HepG2 (cell line): ENCODE data around the gene RPLP2. TPM values are rescaled to one million over a fixed set of nuclear protein-coding genes. Genes with fewer than 3 reads are reported as not detected.

Source experiments
- ATAC-seq: fragments of 200-7000 bp; cut with Tn5 transposase; 3 replicates; pipeline ENCODE4 v1.9.1; 2020; ENCODE audit warnings: mild to moderate bottlenecking, moderate library complexity
- BruUV-seq: library from RNA; stranded (reverse); fragments of 400-500 nt; replicated peaks from 2 replicates; lab custom pipeline; 2021; lab: Mats Ljungman, UMichigan
- CTCF ChIA-PET: fragments of 300-600 bp; formaldehyde crosslinking; extraction: SDS; loops from one replicate; lab custom pipeline; 2021; ENCODE audit warnings: low total read pairs, inconsistent platforms, low intra/inter-chr PET ratio; lab: Yijun Ruan, JAX
- POLR2A ChIA-PET: fragments of 350-600 bp; sonication (Branson Sonifier 250); formaldehyde crosslinking; loops from one replicate; lab custom pipeline; 2020; ENCODE audit warnings: antibody characterized with exemption, inconsistent platforms; lab: Yijun Ruan, JAX
- DNase-seq: peaks from one replicate; pipeline ENCODE4 v3.0.0-alpha.2; 2015; ENCODE audit warnings: low spot score
- FAIRE-seq: peaks from 3 replicates; lab custom pipeline; 2011; peaks lifted over from hg19 to GRCh38; lab: Jason Lieb, UNC
- H2AFZ ChIP-seq: one replicate; pipeline ENCODE4 v1.6.1; 2011; ENCODE audit warnings: low read length, inconsistent platforms
- H3K27ac ChIP-seq: fragments of 300-600 bp; 3 replicates; pipeline ENCODE4 v1.8.0; 2011; ENCODE audit warnings: mixed run types, mild to moderate bottlenecking, mixed read lengths, low read length, inconsistent platforms; ENCODE audit not compliant: insufficient read depth; ENCODE audit errors: extremely low read length
- H3K27me3 ChIP-seq, 2 experiments: fragments of 200-600 bp in 1 of 2; 2 replicates in 1 of 2; 3 replicates in 1 of 2; pipeline versions ENCODE4 v1.6.0 to v1.8.0; 2011; ENCODE audit warnings: low read length in 2 of 2, mild to moderate bottlenecking in 2 of 2, moderate library complexity in 2 of 2, inconsistent platforms in 1 of 2; ENCODE audit not compliant: insufficient read depth in 2 of 2, control insufficient read depth in 1 of 2
- H3K36me3 ChIP-seq, 2 experiments: fragments of 200-600 bp in 1 of 2; replicated peaks in 1 of 2; 2 replicates in 1 of 2; 3 replicates in 1 of 2; pipeline versions ENCODE4 v1.5.1 to v1.8.0; 2011; ENCODE audit warnings: low read length in 2 of 2, inconsistent platforms in 1 of 2; ENCODE audit not compliant: insufficient read depth in 2 of 2, control insufficient read depth in 1 of 2
- H3K4me1 ChIP-seq: 2 replicates; pipeline ENCODE4 v1.5.1; 2012; ENCODE audit warnings: low read length, inconsistent platforms; ENCODE audit not compliant: insufficient read depth
- H3K4me2 ChIP-seq: 2 replicates; pipeline ENCODE4 v1.6.0; 2011; ENCODE audit warnings: low read depth, low read length, inconsistent platforms
- H3K4me3 ChIP-seq, 3 experiments: fragments of 200-600 bp in 1 of 3; sonication (generic), shearing (Covaris generic) in 1 of 3; replicated peaks in 1 of 3; 2 replicates each; pipeline ENCODE4 v1.5.1; 2011 to 2016; ENCODE audit warnings: low read length in 3 of 3, inconsistent platforms in 2 of 3, low read depth in 2 of 3, mild to moderate bottlenecking in 2 of 3, control low read depth in 1 of 3, mixed read lengths in 1 of 3; ENCODE audit not compliant: insufficient read depth in 1 of 3
- H3K79me2 ChIP-seq: one replicate; pipeline ENCODE4 v1.6.1; 2011; ENCODE audit warnings: low read length, inconsistent platforms; ENCODE audit not compliant: insufficient read depth
- H3K9ac ChIP-seq: 2 replicates; pipeline ENCODE4 v1.6.0; 2011; ENCODE audit warnings: mild to moderate bottlenecking, low read depth, low read length, inconsistent platforms; ENCODE audit not compliant: insufficient read depth
- H3K9me3 ChIP-seq: 2 replicates; pipeline ENCODE4 v1.5.1; 2012; ENCODE audit warnings: mild to moderate bottlenecking, low read length
- H4K20me1 ChIP-seq: 2 replicates; pipeline ENCODE4 v1.6.0; 2011; ENCODE audit warnings: inconsistent platforms, mild to moderate bottlenecking, low read length, moderate library complexity; ENCODE audit not compliant: insufficient read depth
- ERF ChIP-seq: IDR thresholded peaks from 2 replicates; pipeline ENCODE4 v1.6.1; 2018; ENCODE audit warnings: missing biosample characterization, missing genetic modification reagents
- FOXC1 ChIP-seq: sonication (generic); formaldehyde crosslinking; IDR thresholded peaks from 2 replicates; pipeline ENCODE4 v1.8.0; 2022; ENCODE audit warnings: mild to moderate bottlenecking, missing genetic modification reagents, borderline replicate concordance
- FOXK1 ChIP-seq: sonication (generic); formaldehyde crosslinking; IDR thresholded peaks from 2 replicates; pipeline ENCODE4 v1.4.0; 2020; ENCODE audit warnings: low read depth, missing genetic modification reagents, borderline replicate concordance
- GABPA ChIP-seq, 2 experiments: IDR thresholded peaks; 2 replicates each; pipeline ENCODE4 v1.6.1; 2011 to 2016; ENCODE audit warnings: low read depth in 2 of 2, low read length in 1 of 2, missing biosample characterization in 1 of 2, missing genetic modification characterization in 1 of 2
- IRX3 ChIP-seq: sonication (generic); formaldehyde crosslinking; IDR thresholded peaks from 2 replicates; pipeline ENCODE4 v1.8.1; 2023; ENCODE audit warnings: mild to moderate bottlenecking, low read depth, missing genetic modification reagents, borderline replicate concordance
- JDP2 ChIP-seq: sonication (generic); formaldehyde crosslinking; IDR thresholded peaks from 2 replicates; pipeline ENCODE4 v1.8.1; 2022; ENCODE audit warnings: missing genetic modification reagents, borderline replicate concordance
- MBD4 ChIP-seq: IDR thresholded peaks from 2 replicates; pipeline ENCODE4 v1.6.1; 2012; ENCODE audit warnings: low read length, inconsistent platforms, borderline replicate concordance
- MYNN ChIP-seq: sonication (generic); formaldehyde crosslinking; IDR thresholded peaks from 2 replicates; pipeline ENCODE4 v1.4.0; 2020; ENCODE audit warnings: mild to moderate bottlenecking, low read depth, missing genetic modification reagents
- POLR2G ChIP-seq: fragments of 200-400 bp; formaldehyde crosslinking; IDR thresholded peaks from 2 replicates; pipeline ENCODE4 v1.6.1; 2018; ENCODE audit warnings: mild to moderate bottlenecking, low read depth, low read length, moderate library complexity
- SMYD3 ChIP-seq: sonication (generic); formaldehyde crosslinking; IDR thresholded peaks from 2 replicates; pipeline ENCODE4 v1.8.1; 2023; ENCODE audit warnings: mild to moderate bottlenecking, missing genetic modification reagents
- XRCC5 ChIP-seq: fragments of 200-400 bp; formaldehyde crosslinking; optimal IDR thresholded peaks from 2 replicates; pipeline ENCODE3; 2017; ENCODE audit warnings: mild to moderate bottlenecking, low read length
- ZHX2 ChIP-seq, 2 experiments: sonication (generic) in 1 of 2; formaldehyde crosslinking in 1 of 2; IDR thresholded peaks; 2 replicates each; pipeline versions ENCODE4 v1.6.1 to v1.9.0; 2014 to 2022; ENCODE audit warnings: antibody characterized with exemption in 1 of 2, borderline replicate concordance in 1 of 2, inconsistent platforms in 1 of 2, low read depth in 1 of 2, missing genetic modification reagents in 1 of 2
- ZNF160 ChIP-seq: sonication (generic); formaldehyde crosslinking; IDR thresholded peaks from 2 replicates; pipeline ENCODE4 v1.8.0; 2022; ENCODE audit warnings: mild to moderate bottlenecking, inconsistent platforms, missing genetic modification reagents
- ZNF576 ChIP-seq: sonication (generic); formaldehyde crosslinking; IDR thresholded peaks from 2 replicates; pipeline ENCODE4 v1.4.0; 2020; ENCODE audit warnings: mild to moderate bottlenecking, missing genetic modification reagents
- ZNF629 ChIP-seq: sonication (generic); formaldehyde crosslinking; conservative IDR thresholded peaks from 2 replicates; pipeline ENCODE4 v1.5.0; 2020; ENCODE audit warnings: missing genetic modification reagents
- WGBS: methylation state at CpG from one replicate; pipeline ENCODE4 v1.1.6; 2017; ENCODE audit warnings: low lambda C conversion rate; 5-methylcytosine and 5-hydroxymethylcytosine counted together
- in situ Hi-C: cut with HindIII; loops from 2 replicates; pipeline ENCODE4 v1.10.0; 2017; ENCODE audit warnings: low pct_unique_long_range_greater_than_20kb; ENCODE audit not compliant: extremely low pct_ligation_motif_present
- intact Hi-C: fragments of 100-400 bp; cut with micrococcal nuclease; formaldehyde crosslinking; loops from one replicate; pipeline ENCODE4 v1.10.0; 2022; ENCODE audit not compliant: unreplicated experiment
- polyA plus RNA-seq, 8 experiments: library from polyadenylated mRNA; depleted of rRNA in 3 of 8; stranded (reverse) in 7 of 8; unstranded in 1 of 8; fragments of >200 nt; fragmentation: Illumina TruSeq in 4 of 8; extraction: Trizol in 4 of 8; gene quantifications; 2 replicates each; pipeline versions ENCODE4 v1.2.1 to v1.2.3, GENCODE V29; 2011 to 2016; ENCODE audit warnings: low read depth in 4 of 8, missing spikeins in 1 of 8, mixed read lengths in 1 of 8; ENCODE audit not compliant: insufficient read depth in 1 of 8
- total RNA-seq, 5 experiments: library from RNA; depleted of rRNA; stranded (reverse); fragments of >200 nt; fragmentation: Illumina TruSeq; extraction: Trizol; gene quantifications; 2 replicates each; pipeline ENCODE4 v1.2.3, GENCODE V29; 2016; ENCODE audit warnings: low read depth in 1 of 5

Gene RPLP2
- total and polyA plus RNA-seq, 2 of the 13 experiments (the other 11 are each of a cell fraction or from before 2014, with no cell fraction given): 978 to 2,106 TPM

GRCh38 chr11:838441-839279 lies 28.9 kb downstream of the RPLP2 start:
- in situ Hi-C loops: no loop called here
- peak overlapping the region; percentile 53 for H3K27ac ChIP-seq
- no peak overlapping the region for H3K4me3 ChIP-seq
- DNase-seq: peak; percentile 82
- peaks cover 36% of the 10 kb centered on the region for H3K79me2 ChIP-seq
- BruUV-seq: no TSS peak
- peaks cover 63% of the 10 kb centered on the region for H3K4me1 ChIP-seq
- intact Hi-C loops: no loop called here
- POLR2A ChIA-PET: interaction anchor here (0.7 to 16.1 kb wide), 6 partner anchors 9 to 83 kb away, joined by 3 to 264 read pairs (median 10); partner anchors contain the start of genes CD151, CRACR2B, PIDD1 and PNPLA2
- H4K20me1 ChIP-seq: peaks cover 20% of the 10 kb centered on the region; the same call in 1 of the 2 replicates
- CTCF ChIA-PET: no interaction called here
- no peaks in the 10 kb centered on the region for H3K9me3 ChIP-seq
- peak overlapping the region; percentile 19 for H3K4me2 ChIP-seq
- WGBS: 38% methylated on average over 11 of the region's 17 CpGs
- no peaks in the 10 kb centered on the region for H3K27me3 ChIP-seq
- peaks cover 9 to 36% of the 10 kb centered on the region in 2 experiments for H3K36me3 ChIP-seq
- peak overlapping the region; percentile 47; the same call in 1 of the 2 replicates for H3K9ac ChIP-seq
- ATAC-seq: peak; percentile 46
- peak; percentile 95 for FAIRE-seq
- no peak overlapping the region for H2AFZ ChIP-seq
- TF ChIP-seq XRCC5 (peak; percentile 79), ZHX2 (IDR thresholded peaks at IDR 0.05; ENCODE audit: low read depth) (no peak), ZHX2 (CRISPR knock-in tag; IDR thresholded peaks at IDR 0.05; ENCODE audit: borderline replicate concordance) (no peak), ERF (peak; percentile 84; the same call in 1 of the 2 replicates), JDP2 (no peak), FOXK1 (CRISPR knock-in tag) (peak; percentile 36; the same call in 1 of the 2 replicates), GABPA (IDR thresholded peaks at IDR 0.05; ENCODE audit: low read depth, low read length) (no peak), GABPA (CRISPR knock-in tag; IDR thresholded peaks at IDR 0.05; ENCODE audit: low read depth) (no peak), MBD4 (no peak), SMYD3 (CRISPR knock-in tag) (no peak), ZNF629 (CRISPR knock-in tag) (no peak; the same call in 1 of the 2 replicates), FOXC1 (peak; percentile 48; the same call in 1 of the 2 replicates), IRX3 (CRISPR knock-in tag) (no peak), POLR2G (peak; percentile 48), MYNN (CRISPR knock-in tag) (peak; percentile 55; the same call in 1 of the 2 replicates), ZNF160 (CRISPR knock-in tag) (0 out of 2 replicates have a peak, but pooled peaks have one; percentile 57), ZNF576 (CRISPR knock-in tag) (no peak)
